GM21529 (cell line): ENCODE results near the gene HOXB3.
"Not testable (repeated sequence)": the region's sequence is repeated elsewhere in the genome, so short reads cannot be mapped to it uniquely, and the experiment has no call there.

Source experiments
- ATAC-seq: cut with Tn5 transposase; IDR thresholded peaks from one replicate; pipeline ENCODE4 v1.9.1; 2021; ENCODE audit not compliant: unreplicated experiment

Gene HOXB3

DNA sequence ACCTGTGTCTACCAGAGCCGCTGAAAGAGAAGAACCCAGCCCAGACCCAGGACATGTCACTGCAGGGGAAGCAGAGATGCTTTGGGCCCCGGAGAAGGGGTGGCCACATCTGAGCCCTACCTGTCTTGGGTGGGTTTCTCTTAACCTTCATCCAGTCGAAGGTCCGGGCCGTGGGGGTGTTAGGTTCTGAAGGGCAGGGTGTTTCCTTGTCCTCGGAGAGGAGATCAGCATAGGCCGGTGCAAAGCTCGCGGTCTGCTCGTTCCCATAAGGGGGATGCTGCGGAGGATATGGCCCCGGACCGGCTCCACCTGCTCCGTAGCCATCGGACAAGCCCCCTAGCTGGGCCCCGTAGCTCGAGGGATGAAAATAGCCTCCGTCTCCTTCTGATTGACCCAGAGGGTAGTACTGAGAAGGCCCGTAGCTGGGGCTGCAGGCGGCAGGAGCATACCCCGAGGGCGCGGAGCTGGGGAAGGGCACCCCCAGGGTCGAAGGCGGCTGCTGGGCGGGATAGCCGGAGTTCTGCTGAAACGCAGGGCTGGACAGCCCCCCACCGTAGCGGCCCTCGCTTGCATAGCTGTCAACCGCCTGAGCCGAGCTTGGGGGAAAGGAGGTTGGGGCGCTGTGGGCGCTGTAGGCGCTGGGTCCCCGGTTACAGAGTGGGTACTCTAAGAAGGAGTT is 59.7 kb downstream of the HOXB3 start:
- ATAC-seq = no peak

- ATAC-seq = no peak
These were observed 60.4 kb downstream of the HOXB3 start for GRCh38 chr17:48529683-48530009.

- ATAC-seq = no peak
These were observed 60.9 kb downstream of the HOXB3 start for GRCh38 chr17:48528936-48529682.

GRCh38 chr17:48528153-48528935 is 61.7 kb downstream of the HOXB3 start:
- no peak for ATAC-seq

DNA sequence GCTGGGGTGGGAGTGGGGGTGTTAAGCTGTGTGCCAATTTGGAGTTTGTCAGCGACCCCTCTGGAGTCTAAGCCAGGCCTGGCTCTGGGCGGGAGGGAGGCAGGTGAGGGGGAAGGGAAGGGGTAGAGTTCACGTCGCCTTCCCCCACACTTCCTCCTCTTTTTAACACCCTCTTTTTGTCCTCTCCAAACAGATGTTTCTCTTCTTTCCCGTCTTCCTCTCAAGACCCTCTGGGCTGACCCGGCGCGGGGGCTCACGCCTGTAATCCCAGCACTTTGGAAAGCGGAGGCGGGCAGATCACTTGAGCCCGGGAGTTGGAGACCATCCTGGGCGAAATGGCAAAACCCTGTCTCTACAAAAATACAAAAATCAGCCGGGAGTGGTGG is 62.5 kb downstream of the HOXB3 start:
- no peak for ATAC-seq

GRCh38 chr17:48526608-48527546 is 63.2 kb downstream of the HOXB3 start:
- no peak for ATAC-seq

GRCh38 chr17:48523010-48523409 is 67.0 kb downstream of the HOXB3 start:
- ATAC-seq = no peak

- no peak for ATAC-seq
These were observed 67.9 kb downstream of the HOXB3 start for GRCh38 chr17:48522031-48522653.

DNA sequence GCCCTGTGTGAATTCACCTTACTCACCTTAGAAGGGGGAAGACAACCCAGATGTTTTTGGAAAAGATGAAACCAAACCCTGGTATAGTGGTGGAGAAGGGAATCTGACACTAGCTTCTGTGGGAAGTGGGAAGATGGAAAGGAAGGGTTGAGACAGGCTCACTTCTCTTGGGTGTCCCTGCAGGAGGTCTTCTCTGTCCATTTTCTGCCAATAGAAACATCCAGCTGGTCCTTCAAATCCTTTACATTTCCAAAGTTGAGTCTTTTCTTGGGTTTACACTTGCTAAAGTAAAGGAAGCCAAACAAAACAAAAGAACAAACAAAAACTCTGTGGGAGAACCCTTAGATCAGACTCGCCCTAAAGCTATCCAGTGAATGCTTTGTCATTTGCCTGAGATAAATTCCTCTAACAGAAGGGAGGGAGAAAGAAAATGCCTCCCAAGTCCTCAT is 69.4 kb downstream of the HOXB3 start:
- ATAC-seq = no peak

DNA sequence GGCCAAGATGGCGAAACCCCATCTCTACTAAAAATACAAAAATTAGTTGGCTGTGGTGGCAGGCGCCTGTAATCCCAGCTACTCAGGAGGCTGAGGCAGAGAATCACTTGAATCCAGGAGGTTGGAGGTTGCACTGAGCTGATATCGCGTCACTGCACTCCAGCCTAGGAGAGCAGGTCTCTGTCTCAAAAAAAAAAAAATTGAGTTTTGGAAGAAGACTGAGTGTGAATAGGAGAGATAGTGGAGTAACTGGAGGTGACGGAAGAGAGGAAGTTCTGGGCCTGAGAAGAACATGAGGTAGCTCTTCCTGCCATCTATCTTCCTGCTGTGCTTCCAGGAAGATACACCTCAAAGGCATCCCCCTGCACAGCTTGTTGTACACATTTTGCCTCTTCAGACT is 70.6 kb downstream of the HOXB3 start:
- ATAC-seq = no peak

DNA sequence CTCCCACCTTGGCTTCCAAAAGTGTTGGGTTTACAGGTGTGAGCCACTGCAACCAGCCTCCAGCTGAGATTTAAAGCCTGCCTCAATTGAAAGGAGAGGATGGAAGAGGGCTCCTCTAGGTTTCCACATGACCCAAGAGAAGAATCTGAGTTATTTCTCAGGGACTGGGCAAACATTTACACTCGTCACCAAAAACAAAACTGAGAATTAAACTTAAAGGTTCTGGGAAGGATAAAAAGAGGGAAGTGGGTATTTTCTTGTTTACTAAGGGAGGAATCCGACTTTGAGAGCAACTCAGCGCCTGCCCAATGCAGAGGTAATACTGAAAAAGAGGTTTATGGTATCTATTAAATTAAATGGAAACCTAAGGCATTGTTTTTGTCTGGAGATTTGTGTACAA is 72.6 kb downstream of the HOXB3 start:
- no peak for ATAC-seq

DNA sequence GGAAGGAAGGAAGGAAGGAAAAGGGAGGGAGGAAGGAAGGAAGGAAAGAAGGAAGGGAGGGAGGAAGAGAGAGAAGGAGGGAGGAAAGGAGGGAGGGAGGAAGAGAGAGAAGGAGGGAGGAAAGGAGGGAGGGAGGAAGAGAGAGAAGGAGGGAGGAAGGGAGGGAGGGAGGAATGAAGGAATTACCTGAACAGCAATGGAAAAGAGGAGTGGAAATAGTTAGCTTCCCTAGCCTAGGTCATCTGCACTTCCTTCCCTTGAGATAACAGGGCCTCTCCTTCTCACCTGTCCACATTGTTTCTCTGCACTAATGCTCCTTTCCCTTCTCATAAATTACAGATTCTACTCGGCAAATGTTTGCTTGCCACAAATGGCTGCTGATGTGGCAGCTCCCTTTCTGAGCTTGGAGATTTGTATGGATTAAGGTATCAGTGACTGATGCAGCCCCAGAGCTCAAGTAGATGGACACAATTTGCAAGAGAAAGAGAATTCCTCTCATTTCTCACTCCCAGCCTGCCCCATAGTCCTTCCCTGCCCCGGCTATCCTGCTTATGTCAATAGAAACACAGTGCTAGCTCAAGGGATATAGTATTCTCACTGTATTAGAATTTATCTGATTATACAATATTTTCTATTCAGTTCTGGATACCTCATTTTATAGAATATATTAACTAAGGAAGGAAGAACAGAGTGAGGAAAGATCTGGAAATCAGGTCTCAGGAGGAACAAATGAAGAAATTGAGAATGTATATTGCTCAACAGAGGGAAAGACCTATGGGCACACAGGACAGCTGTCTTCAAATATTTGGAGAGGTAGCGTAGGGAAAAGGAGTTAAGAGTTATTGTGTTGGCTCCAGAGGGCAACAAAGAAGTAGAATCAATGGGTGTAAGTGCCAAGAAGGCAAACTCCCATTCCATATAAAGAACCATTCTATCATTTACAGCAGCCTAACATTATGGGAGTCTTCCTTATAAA is 73.8 kb downstream of the HOXB3 start:
- ATAC-seq = no peak

DNA sequence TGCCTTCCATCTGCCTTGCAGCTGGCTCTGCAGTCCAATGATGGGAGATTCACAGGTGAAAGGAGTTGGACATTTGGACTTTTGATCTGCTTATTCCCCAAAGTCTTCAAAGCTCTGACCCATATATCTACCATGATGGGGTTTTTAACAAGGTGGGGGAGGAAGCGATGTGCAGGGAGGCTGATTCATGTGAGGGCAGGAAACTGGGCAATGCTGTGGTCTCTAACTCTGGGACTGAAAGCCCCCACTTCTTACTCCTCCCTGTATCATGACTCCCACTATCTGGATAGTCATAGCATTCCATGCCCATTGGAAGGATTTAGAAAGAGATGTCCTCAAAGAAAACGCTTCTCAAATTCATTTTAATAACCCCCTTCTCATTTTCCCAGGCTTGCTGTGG is 75.6 kb downstream of the HOXB3 start:
- no peak for ATAC-seq

GRCh38 chr17:48513666-48514455 is 76.2 kb downstream of the HOXB3 start:
- peak; percentile 38 for ATAC-seq

- no peak for ATAC-seq
These were observed 76.9 kb downstream of the HOXB3 start for GRCh38 chr17:48513097-48513496.

GRCh38 chr17:48510761-48511604 is 79.1 kb downstream of the HOXB3 start:
- no peak for ATAC-seq

GRCh38 chr17:48510381-48510760 is 79.7 kb downstream of the HOXB3 start:
- no peak for ATAC-seq

DNA sequence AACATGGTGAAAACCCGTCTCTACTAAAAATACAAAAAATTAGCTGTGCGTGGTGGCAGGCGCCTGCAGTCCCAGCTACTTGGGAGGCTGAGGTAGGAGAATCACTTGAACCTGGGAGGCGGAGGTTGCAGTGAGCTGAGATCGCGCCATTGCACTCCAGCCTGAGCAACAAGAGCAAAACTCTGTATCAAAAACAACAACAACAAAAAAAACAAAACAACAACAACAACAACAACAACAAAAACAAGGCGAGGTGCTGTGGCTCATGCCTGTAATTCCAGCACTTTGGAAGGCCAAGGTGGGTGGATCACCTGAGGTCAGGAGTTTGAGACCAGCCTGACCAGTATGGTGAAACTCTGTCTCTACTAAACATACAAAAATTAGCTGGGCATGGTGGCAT is 80.3 kb downstream of the HOXB3 start:
- not testable (repeated sequence) for ATAC-seq
